Spleen (tissue), 11 donors: ENCODE measurements around the gene LCA5L. TPM values are rescaled to one million over a fixed set of nuclear protein-coding genes. Genes with fewer than 3 reads are reported as not detected.

ENCODE experiments used
- DNase-seq: peaks from one replicate; pipeline ENCODE4 v3.0.0-alpha.2; 2020
- H3K27ac ChIP-seq, 8 donors: fragments of 200-600 bp; sonication (generic) in 7 of 8; 1 replicate in 4 of 8; 2 replicates in 4 of 8; pipeline versions ENCODE4 v1.5.0 to v1.8.0; 2016 to 2021; ENCODE audit warnings: inconsistent platforms in 4 of 8, mild to moderate bottlenecking in 4 of 8, moderate library complexity in 1 of 8
- H3K27me3 ChIP-seq, 7 donors: fragments of 200-600 bp; sonication (generic) in 6 of 7; replicated peaks in 1 of 7; 1 replicate in 4 of 7; 2 replicates in 3 of 7; pipeline versions ENCODE4 v1.5.0 to v1.8.0; 2016 to 2021; ENCODE audit warnings: inconsistent platforms in 3 of 7, mild to moderate bottlenecking in 1 of 7
- H3K36me3 ChIP-seq, 6 donors: fragments of 200-600 bp; sonication (generic) in 5 of 6; 1 replicate in 4 of 6; 2 replicates in 2 of 6; pipeline versions ENCODE4 v1.5.0 to v1.8.0; 2016 to 2021; ENCODE audit warnings: inconsistent platforms in 2 of 6
- H3K4me1 ChIP-seq, 6 donors: fragments of 200-600 bp; sonication (generic) in 5 of 6; 1 replicate in 3 of 6; 2 replicates in 3 of 6; pipeline versions ENCODE4 v1.5.0 to v1.8.0; 2016 to 2021; ENCODE audit warnings: inconsistent platforms in 3 of 6
- H3K4me3 ChIP-seq, 8 donors: fragments of 200-600 bp; sonication (generic) in 7 of 8; 1 replicate in 4 of 8; 2 replicates in 4 of 8; pipeline versions ENCODE4 v1.5.0 to v1.8.0; 2016 to 2021; ENCODE audit warnings: inconsistent platforms in 4 of 8, mild to moderate bottlenecking in 4 of 8, moderate library complexity in 2 of 8
- H3K9me3 ChIP-seq, 8 donors: fragments of 200-600 bp; sonication (generic) in 7 of 8; 1 replicate in 4 of 8; 2 replicates in 4 of 8; pipeline versions ENCODE4 v1.5.0 to v1.8.0; 2016 to 2021; ENCODE audit warnings: inconsistent platforms in 4 of 8
- CTCF ChIP-seq, 11 experiments: fragments of 200-600 bp in 7 of 11; fragments of 450-650 bp in 4 of 11; sonication (generic) in 4 of 11; IDR thresholded peaks in 8 of 11; conservative IDR thresholded peaks in 3 of 11; 1 replicate in 7 of 11; 2 replicates in 4 of 11; pipeline versions ENCODE4 v1.4.0 to v1.8.0; 2016 to 2021; ENCODE audit warnings: antibody characterized with exemption in 11 of 11, inconsistent platforms in 4 of 11, mild to moderate bottlenecking in 1 of 11
- POLR2A ChIP-seq, 3 donors: fragments of 450-650 bp; IDR thresholded peaks; one replicate each; pipeline ENCODE4 v1.5.1; 2017; ENCODE audit warnings: antibody characterized with exemption in 3 of 3, mild to moderate bottlenecking in 1 of 3
- POLR2AphosphoS5 ChIP-seq, 3 donors: sonication (generic); formaldehyde crosslinking; IDR thresholded peaks; one replicate each; pipeline ENCODE4 v1.5.1; 2017; ENCODE audit warnings: antibody characterized with exemption in 3 of 3
- WGBS, 5 donors: extraction: QIAGEN DNeasy Blood & Tissue Kit in 3 of 5; methylation state at CpG; one replicate each; pipeline versions ENCODE4 v1.1.5 to v1.1.7; 2013 to 2018; 5-methylcytosine and 5-hydroxymethylcytosine counted together
- intact Hi-C: fragments of 100-400 bp; cut with DNase I; formaldehyde crosslinking; loops from one replicate; pipeline ENCODE4 v1.15.0; 2023; ENCODE audit warnings: low total_unique reads
- polyA plus RNA-seq, 3 donors: library from polyadenylated mRNA; stranded (reverse); fragments of 200-250 nt; gene quantifications; one replicate each; pipeline ENCODE4 v1.2.1, GENCODE V29; 2013
- total RNA-seq, 7 donors: library from RNA; depleted of rRNA in 3 of 7; stranded (reverse); fragments of >200 nt in 3 of 7; fragmentation: NEBNext Ultra II Directional in 4 of 7; extraction: Animal tissue kit (Norgen Biotek cat#: 25700) in 4 of 7; gene quantifications; one replicate each; pipeline versions ENCODE4 v1.1.0 to v1.2.1, GENCODE V29; 2016 to 2021
- donor health status: healthy with polysubstance abuse.
- donor health status: DM: no; HTN: no; CAD: no; lungs with moderate emphysema.
- donor health status: DM: no; HTN: no; CAD: no.
- donor health status: Bipolar disorder and iron deficiency.
- donor health status: healthy.
- donor health status: DM: no; HTN: no; CAD: no.
- donor health status: DM: yes; HTN: yes; CAD: no.

LCA5L gene
- total and polyA plus RNA-seq, 10 donors = 0.26 to 1.3 (median 0.46) TPM; not detected in 1

GRCh38 chr21:39456665-39457064 is 11.1 kb upstream of the LCA5L start:
- intact Hi-C loops = no loop called here

GRCh38 chr21:39454949-39455668 is 9.5 kb upstream of the LCA5L start:
- intact Hi-C loops = no loop called here
- Histone ChIP-seq H3K4me3 (no peak overlapping the region), H3K27ac (no peak overlapping the region), H3K27me3 (peaks cover 0 to 3% (median 0%) of the 10 kb centered on the region in 7 donors), H3K4me1 (no peaks in the 10 kb centered on the region), H3K9me3 (no peaks in the 10 kb centered on the region), H3K36me3 (no peaks in the 10 kb centered on the region)
- 71 to 80% (median 75%) methylated on average over 6 of the region's 6 CpGs for WGBS, 5 donors
- no peak for TF ChIP-seq CTCF (IDR thresholded peaks at IDR 0.05 in 8 of 11, conservative IDR thresholded peaks at IDR 0.05 in 3 of 11)
- no peak for TF ChIP-seq POLR2AphosphoS5 (IDR thresholded peaks at IDR 0.05)
- TF ChIP-seq POLR2A (IDR thresholded peaks at IDR 0.05) = no peak
- no peak for DNase-seq

More at GRCh38 chr21:39456665-39457064, 11.1 kb upstream of the LCA5L start:
- TF ChIP-seq CTCF (IDR thresholded peaks at IDR 0.05 in 8 of 11, conservative IDR thresholded peaks at IDR 0.05 in 3 of 11) (no peak), POLR2A (IDR thresholded peaks at IDR 0.05) (no peak), POLR2AphosphoS5 (IDR thresholded peaks at IDR 0.05) (no peak)
- Histone ChIP-seq H3K36me3 (no peaks in the 10 kb centered on the region), H3K27me3 (peaks cover 0 to under 1% (median 0%) of the 10 kb centered on the region in 7 donors), H3K9me3 (no peaks in the 10 kb centered on the region), H3K4me3 (no peak overlapping the region), H3K27ac (no peak overlapping the region), H3K4me1 (no peaks in the 10 kb centered on the region)
- WGBS, 5 donors = 87 to 93% (median 90%) methylated on average over 3 of the region's 3 CpGs
- no peak for DNase-seq

GRCh38 chr21:39453571-39454179 is 8.1 kb upstream of the LCA5L start:
- Histone ChIP-seq H3K27me3 (peaks cover 0 to 3% (median 0%) of the 10 kb centered on the region in 7 donors), H3K9me3 (no peaks in the 10 kb centered on the region), H3K27ac (no peak overlapping the region), H3K4me3 (no peak overlapping the region), H3K36me3 (no peaks in the 10 kb centered on the region), H3K4me1 (no peaks in the 10 kb centered on the region)
- intact Hi-C loops = no loop called here
- WGBS, 5 donors = 95 to 98% (median 97%) methylated on average over 4 of the region's 4 CpGs
- no peak for TF ChIP-seq POLR2AphosphoS5 (IDR thresholded peaks at IDR 0.05)
- no peak for TF ChIP-seq POLR2A (IDR thresholded peaks at IDR 0.05)
- TF ChIP-seq CTCF (IDR thresholded peaks at IDR 0.05 in 8 of 11, conservative IDR thresholded peaks at IDR 0.05 in 3 of 11) = no peak
- no peak for DNase-seq

GRCh38 chr21:39452970-39453342 is 7.4 kb upstream of the LCA5L start:
- TF ChIP-seq POLR2A (IDR thresholded peaks at IDR 0.05) = no peak
- no peak for TF ChIP-seq POLR2AphosphoS5 (IDR thresholded peaks at IDR 0.05)
- no peak for TF ChIP-seq CTCF (IDR thresholded peaks at IDR 0.05 in 8 of 11, conservative IDR thresholded peaks at IDR 0.05 in 3 of 11)
- no peak overlapping the region for H3K27ac ChIP-seq
- no peaks in the 10 kb centered on the region for H3K9me3 ChIP-seq
- no peak for DNase-seq
- H3K4me1 ChIP-seq = no peaks in the 10 kb centered on the region
- WGBS, 5 donors = 89 to 98% (median 93%) methylated on average over 6 of the region's 6 CpGs
- peaks cover 0 to 3% (median 0%) of the 10 kb centered on the region in 7 donors for H3K27me3 ChIP-seq
- H3K36me3 ChIP-seq = no peaks in the 10 kb centered on the region
- intact Hi-C loops = no loop called here
- no peak overlapping the region for H3K4me3 ChIP-seq
